ENCODE measurements around the gene DAAM1. TPM values are rescaled to one million over a fixed set of nuclear protein-coding genes. Genes with fewer than 3 reads are reported as not detected.

The DAAM1 gene
- polyA plus RNA-seq, 1 of the 3 experiments (the other 2 are of a cell fraction), result 5.1 TPM

DNA sequence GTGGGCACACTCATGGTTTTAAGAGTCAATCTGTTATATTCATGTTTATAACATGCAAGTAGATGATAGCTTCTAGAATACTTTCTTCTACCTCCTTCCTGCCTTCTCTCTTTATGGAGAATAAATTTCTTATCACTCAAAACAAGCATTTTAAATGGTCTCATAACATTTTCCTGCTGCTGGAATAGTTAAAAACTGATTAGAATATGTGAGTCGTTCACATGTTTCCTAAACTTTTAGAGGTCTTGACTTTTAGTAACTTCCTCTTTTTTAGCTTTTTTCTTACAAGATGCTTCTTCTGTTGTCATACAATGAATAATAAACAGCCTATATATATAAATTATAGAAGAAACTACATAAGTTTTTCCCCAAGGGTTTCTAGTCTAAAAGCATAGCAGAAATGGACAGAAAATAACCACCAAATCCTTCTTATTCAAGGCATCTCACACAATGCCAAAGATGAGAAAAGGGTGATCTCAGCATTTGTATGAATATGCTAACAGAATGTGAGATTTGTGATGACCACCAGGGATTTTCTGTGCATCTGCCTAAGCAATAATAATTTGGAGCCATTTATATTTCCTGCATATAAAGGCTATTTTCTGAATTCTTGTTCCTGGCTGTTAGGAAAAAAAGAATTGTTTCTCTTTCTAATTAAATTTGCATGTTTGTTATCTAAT, 127.8 kb downstream of the DAAM1 start (continued):
- TF ChIP-seq GATA2 (CRISPR knock-in tag; IDR thresholded peaks at IDR 0.05), result no peak

DNA sequence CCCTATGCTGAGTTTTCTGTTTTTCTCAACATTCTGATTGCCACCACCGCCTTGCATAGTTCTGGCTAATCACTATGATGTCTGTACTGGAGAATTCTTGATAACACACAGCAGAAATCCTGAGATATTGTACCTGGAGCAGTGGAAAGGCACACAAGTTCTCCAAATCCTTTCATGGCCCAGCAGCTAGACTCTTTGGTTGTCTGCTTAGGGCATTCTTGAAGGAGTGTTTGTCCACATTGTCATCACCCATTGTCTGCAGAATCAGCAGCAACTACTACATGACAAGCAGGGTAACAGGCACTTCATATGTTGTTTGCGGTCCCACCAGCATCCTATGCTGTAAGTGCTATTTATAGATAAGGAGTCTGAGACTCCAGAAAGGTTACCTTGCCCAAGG, 128.9 kb downstream of the DAAM1 start:
- Histone ChIP-seq H3K9ac (no peak overlapping the region), H3F3A (replicated peaks; ENCODE audit: insufficient read depth) (peaks cover 21% of the 10 kb centered on the region), H3K79me2 (ENCODE audit: insufficient read depth) (no peaks in the 10 kb centered on the region), H3K4me2 (no peak overlapping the region), H3K9me2 (no peaks in the 10 kb centered on the region), H3K4me3 (ENCODE audit: low read depth in 2 of 2, low read length in 1 of 2) (no peak overlapping the region), H4K20me1 (ENCODE audit: insufficient read depth) (no peaks in the 10 kb centered on the region), H3K9me3 (no peaks in the 10 kb centered on the region), H3K27ac (ENCODE audit: low read depth in 2 of 2, low read length in 1 of 2) (no peak overlapping the region), H3K27me3 (ENCODE audit: insufficient read depth) (no peaks in the 10 kb centered on the region), H2AFZ (ENCODE audit: low read depth) (no peak overlapping the region), H3K36me3 (replicated peaks in 1 of 2; ENCODE audit: control insufficient read depth in 1 of 2, insufficient read depth in 2 of 2, low read length in 1 of 2) (peaks cover 0 to 3% of the 10 kb centered on the region in 2 experiments), H3K4me1 (ENCODE audit: control insufficient read depth in 1 of 2, insufficient read depth in 2 of 2, low read depth in 1 of 2, low read length in 1 of 2) (peaks cover 2 to 20% of the 10 kb centered on the region in 2 experiments)
- CTCF ChIA-PET, result no interaction called here
- DNase-seq, result no peak
- WGBS (ENCODE audit: low lambda C conversion rate), result 100% methylated on average over 2 of the region's 2 CpGs
- POLR2A ChIA-PET, result no interaction called here
- TF ChIP-seq, protein P1, sequence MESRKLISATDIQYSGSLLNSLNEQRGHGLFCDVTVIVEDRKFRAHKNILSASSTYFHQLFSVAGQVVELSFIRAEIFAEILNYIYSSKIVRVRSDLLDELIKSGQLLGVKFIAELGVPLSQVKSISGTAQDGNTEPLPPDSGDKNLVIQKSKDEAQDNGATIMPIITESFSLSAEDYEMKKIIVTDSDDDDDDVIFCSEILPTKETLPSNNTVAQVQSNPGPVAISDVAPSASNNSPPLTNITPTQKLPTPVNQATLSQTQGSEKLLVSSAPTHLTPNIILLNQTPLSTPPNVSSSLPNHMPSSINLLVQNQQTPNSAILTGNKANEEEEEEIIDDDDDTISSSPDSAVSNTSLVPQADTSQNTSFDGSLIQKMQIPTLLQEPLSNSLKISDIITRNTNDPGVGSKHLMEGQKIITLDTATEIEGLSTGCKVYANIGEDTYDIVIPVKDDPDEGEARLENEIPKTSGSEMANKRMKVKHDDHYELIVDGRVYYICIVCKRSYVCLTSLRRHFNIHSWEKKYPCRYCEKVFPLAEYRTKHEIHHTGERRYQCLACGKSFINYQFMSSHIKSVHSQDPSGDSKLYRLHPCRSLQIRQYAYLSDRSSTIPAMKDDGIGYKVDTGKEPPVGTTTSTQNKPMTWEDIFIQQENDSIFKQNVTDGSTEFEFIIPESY (IDR thresholded peaks at IDR 0.05; ENCODE audit: borderline replicate concordance, low read depth), result no peak
- TF ChIP-seq, protein P2, sequence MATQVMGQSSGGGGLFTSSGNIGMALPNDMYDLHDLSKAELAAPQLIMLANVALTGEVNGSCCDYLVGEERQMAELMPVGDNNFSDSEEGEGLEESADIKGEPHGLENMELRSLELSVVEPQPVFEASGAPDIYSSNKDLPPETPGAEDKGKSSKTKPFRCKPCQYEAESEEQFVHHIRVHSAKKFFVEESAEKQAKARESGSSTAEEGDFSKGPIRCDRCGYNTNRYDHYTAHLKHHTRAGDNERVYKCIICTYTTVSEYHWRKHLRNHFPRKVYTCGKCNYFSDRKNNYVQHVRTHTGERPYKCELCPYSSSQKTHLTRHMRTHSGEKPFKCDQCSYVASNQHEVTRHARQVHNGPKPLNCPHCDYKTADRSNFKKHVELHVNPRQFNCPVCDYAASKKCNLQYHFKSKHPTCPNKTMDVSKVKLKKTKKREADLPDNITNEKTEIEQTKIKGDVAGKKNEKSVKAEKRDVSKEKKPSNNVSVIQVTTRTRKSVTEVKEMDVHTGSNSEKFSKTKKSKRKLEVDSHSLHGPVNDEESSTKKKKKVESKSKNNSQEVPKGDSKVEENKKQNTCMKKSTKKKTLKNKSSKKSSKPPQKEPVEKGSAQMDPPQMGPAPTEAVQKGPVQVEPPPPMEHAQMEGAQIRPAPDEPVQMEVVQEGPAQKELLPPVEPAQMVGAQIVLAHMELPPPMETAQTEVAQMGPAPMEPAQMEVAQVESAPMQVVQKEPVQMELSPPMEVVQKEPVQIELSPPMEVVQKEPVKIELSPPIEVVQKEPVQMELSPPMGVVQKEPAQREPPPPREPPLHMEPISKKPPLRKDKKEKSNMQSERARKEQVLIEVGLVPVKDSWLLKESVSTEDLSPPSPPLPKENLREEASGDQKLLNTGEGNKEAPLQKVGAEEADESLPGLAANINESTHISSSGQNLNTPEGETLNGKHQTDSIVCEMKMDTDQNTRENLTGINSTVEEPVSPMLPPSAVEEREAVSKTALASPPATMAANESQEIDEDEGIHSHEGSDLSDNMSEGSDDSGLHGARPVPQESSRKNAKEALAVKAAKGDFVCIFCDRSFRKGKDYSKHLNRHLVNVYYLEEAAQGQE (IDR thresholded peaks at IDR 0.05; ENCODE audit: low read depth, low read length), result no peak
- TF ChIP-seq, protein P3, sequence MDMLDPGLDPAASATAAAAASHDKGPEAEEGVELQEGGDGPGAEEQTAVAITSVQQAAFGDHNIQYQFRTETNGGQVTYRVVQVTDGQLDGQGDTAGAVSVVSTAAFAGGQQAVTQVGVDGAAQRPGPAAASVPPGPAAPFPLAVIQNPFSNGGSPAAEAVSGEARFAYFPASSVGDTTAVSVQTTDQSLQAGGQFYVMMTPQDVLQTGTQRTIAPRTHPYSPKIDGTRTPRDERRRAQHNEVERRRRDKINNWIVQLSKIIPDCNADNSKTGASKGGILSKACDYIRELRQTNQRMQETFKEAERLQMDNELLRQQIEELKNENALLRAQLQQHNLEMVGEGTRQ (IDR thresholded peaks at IDR 0.05; ENCODE audit: borderline replicate concordance, low read depth, low read length), result no peak
- TF ChIP-seq CHD2 (IDR thresholded peaks at IDR 0.05; ENCODE audit: low read length, partially characterized antibody) (no peak), EZH2phosphoT487 (IDR thresholded peaks at IDR 0.05; ENCODE audit: borderline replicate concordance, low read depth) (no peak), YY1 (IDR thresholded peaks at IDR 0.05; ENCODE audit: low read depth) (no peak), MXI1 (IDR thresholded peaks at IDR 0.05; ENCODE audit: low read depth, low read length) (no peak), FOXJ3 (CRISPR knock-in tag; IDR thresholded peaks at IDR 0.05) (no peak), TCF12 (IDR thresholded peaks at IDR 0.05) (no peak), NRF1 (IDR thresholded peaks at IDR 0.05; ENCODE audit: low read depth, low read length) (no peak), RCOR1 (IDR thresholded peaks at IDR 0.05; ENCODE audit: low read length) (no peak), SIN3A (IDR thresholded peaks at IDR 0.05; ENCODE audit: borderline replicate concordance, low read depth, low read length) (no peak)
- TF ChIP-seq, protein P4, sequence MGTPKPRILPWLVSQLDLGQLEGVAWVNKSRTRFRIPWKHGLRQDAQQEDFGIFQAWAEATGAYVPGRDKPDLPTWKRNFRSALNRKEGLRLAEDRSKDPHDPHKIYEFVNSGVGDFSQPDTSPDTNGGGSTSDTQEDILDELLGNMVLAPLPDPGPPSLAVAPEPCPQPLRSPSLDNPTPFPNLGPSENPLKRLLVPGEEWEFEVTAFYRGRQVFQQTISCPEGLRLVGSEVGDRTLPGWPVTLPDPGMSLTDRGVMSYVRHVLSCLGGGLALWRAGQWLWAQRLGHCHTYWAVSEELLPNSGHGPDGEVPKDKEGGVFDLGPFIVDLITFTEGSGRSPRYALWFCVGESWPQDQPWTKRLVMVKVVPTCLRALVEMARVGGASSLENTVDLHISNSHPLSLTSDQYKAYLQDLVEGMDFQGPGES (IDR thresholded peaks at IDR 0.05; ENCODE audit: low read depth, low read length), result no peak
- TF ChIP-seq, protein P5, sequence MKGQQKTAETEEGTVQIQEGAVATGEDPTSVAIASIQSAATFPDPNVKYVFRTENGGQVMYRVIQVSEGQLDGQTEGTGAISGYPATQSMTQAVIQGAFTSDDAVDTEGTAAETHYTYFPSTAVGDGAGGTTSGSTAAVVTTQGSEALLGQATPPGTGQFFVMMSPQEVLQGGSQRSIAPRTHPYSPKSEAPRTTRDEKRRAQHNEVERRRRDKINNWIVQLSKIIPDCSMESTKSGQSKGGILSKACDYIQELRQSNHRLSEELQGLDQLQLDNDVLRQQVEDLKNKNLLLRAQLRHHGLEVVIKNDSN (IDR thresholded peaks at IDR 0.05; ENCODE audit: borderline replicate concordance, low read depth), result no peak
- TF ChIP-seq, protein P6, sequence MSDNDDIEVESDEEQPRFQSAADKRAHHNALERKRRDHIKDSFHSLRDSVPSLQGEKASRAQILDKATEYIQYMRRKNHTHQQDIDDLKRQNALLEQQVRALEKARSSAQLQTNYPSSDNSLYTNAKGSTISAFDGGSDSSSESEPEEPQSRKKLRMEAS (IDR thresholded peaks at IDR 0.05; ENCODE audit: low read depth), result no peak
